H1 (cell line): ENCODE results near the gene FRMD4B. TPM values are rescaled to one million over a fixed set of nuclear protein-coding genes. Genes with fewer than 3 reads are reported as not detected.
A peak's percentile ranks its signal among the peaks of the same experiment; 100 is the strongest.

Experiments used
- CTCF ChIA-PET: fragments of 300-600 bp; sonication (Branson Sonifier 250); formaldehyde crosslinking; loops from one replicate; lab custom pipeline; 2021; ENCODE audit not compliant: partially characterized antibody; lab: Charles Lee
- POLR2A ChIA-PET: fragments of 300-600 bp; sonication (Branson Sonifier 250); formaldehyde crosslinking; loops from one replicate; lab custom pipeline; 2021; ENCODE audit warnings: inconsistent platforms; ENCODE audit not compliant: partially characterized antibody; lab: Charles Lee
- DNase-seq, 2 experiments: peaks; one replicate each; pipeline versions ENCODE4 v3.0.0 to v3.0.0-alpha.2; 2010 to 2022; ENCODE audit warnings: low spot score in 2 of 2, low read depth in 1 of 2, mixed read lengths in 1 of 2
- FAIRE-seq: peaks from 2 replicates; lab custom pipeline; 2011; peaks lifted over from hg19 to GRCh38; lab: Jason Lieb, UNC
- H2AFZ ChIP-seq: 2 replicates; pipeline ENCODE4 v1.8.1; 2012; ENCODE audit warnings: low read length, inconsistent platforms
- H2AK5ac ChIP-seq: 2 replicates; pipeline ENCODE4 v1.6.1; 2013; ENCODE audit warnings: low read depth, low read length
- H2BK120ac ChIP-seq: replicated peaks from 2 replicates; pipeline ENCODE3; 2013; ENCODE audit warnings: low read depth, low read length, inconsistent platforms
- H2BK12ac ChIP-seq: 2 replicates; pipeline ENCODE4 v1.6.1; 2013; ENCODE audit warnings: low read depth, low read length
- H2BK15ac ChIP-seq: 2 replicates; pipeline ENCODE4 v1.6.1; 2013; ENCODE audit warnings: low read length
- H2BK20ac ChIP-seq: 2 replicates; pipeline ENCODE4 v1.6.1; 2013; ENCODE audit warnings: low read length
- H2BK5ac ChIP-seq: 2 replicates; pipeline ENCODE4 v1.6.1; 2013; ENCODE audit warnings: low read depth, low read length
- H3K14ac ChIP-seq: 2 replicates; pipeline ENCODE4 v1.6.1; 2013; ENCODE audit warnings: inconsistent platforms; ENCODE audit not compliant: insufficient read length
- H3K18ac ChIP-seq: 2 replicates; pipeline ENCODE4 v1.6.1; 2013; ENCODE audit warnings: low read length; ENCODE audit errors: extremely low read depth
- H3K23ac ChIP-seq: 2 replicates; pipeline ENCODE4 v1.6.1; 2013; ENCODE audit warnings: inconsistent platforms; ENCODE audit not compliant: insufficient read length
- H3K23me2 ChIP-seq: 2 replicates; pipeline ENCODE4 v1.6.1; 2013; ENCODE audit warnings: low read depth, low read length
- H3K27ac ChIP-seq: 2 replicates; pipeline ENCODE4 v1.6.1; 2011; ENCODE audit warnings: low read depth, low read length, inconsistent platforms
- H3K27me3 ChIP-seq, 4 experiments: replicated peaks in 1 of 4; 1 replicate in 1 of 4; 2 replicates in 3 of 4; pipeline versions ENCODE4 v1.6.1 to v1.8.1; 2011 to 2013; ENCODE audit warnings: low read length in 3 of 4, mild to moderate bottlenecking in 3 of 4, inconsistent platforms in 2 of 4, mixed read lengths in 2 of 4, moderate library complexity in 1 of 4; ENCODE audit not compliant: control insufficient read depth in 3 of 4, insufficient read depth in 3 of 4; ENCODE audit errors: extremely low read depth in 1 of 4
- H3K36me3 ChIP-seq, 4 experiments: 2 replicates each; pipeline versions ENCODE4 v1.6.1 to v1.8.1; 2011 to 2013; ENCODE audit warnings: mild to moderate bottlenecking in 4 of 4, low read length in 3 of 4, moderate library complexity in 2 of 4, control low read depth in 1 of 4, inconsistent platforms in 1 of 4; ENCODE audit not compliant: insufficient read depth in 4 of 4, control insufficient read depth in 2 of 4
- H3K4ac ChIP-seq: replicated peaks from 2 replicates; pipeline ENCODE3; 2013; ENCODE audit warnings: low read length, low read depth, mixed read lengths, inconsistent platforms; ENCODE audit not compliant: insufficient read length
- H3K4me1 ChIP-seq, 4 experiments: replicated peaks in 1 of 4; 1 replicate in 1 of 4; 2 replicates in 3 of 4; pipeline versions ENCODE4 v1.6.1 to v1.8.1; 2011 to 2013; ENCODE audit warnings: low read length in 3 of 4, inconsistent platforms in 2 of 4, mixed read lengths in 1 of 4; ENCODE audit not compliant: insufficient read depth in 4 of 4, control insufficient read depth in 3 of 4
- H3K4me2 ChIP-seq, 2 experiments: 2 replicates each; pipeline versions ENCODE4 v1.6.1 to v1.8.1; 2011 to 2013; ENCODE audit warnings: low read depth in 2 of 2, low read length in 2 of 2, control low read depth in 1 of 2, inconsistent platforms in 1 of 2, mild to moderate bottlenecking in 1 of 2; ENCODE audit not compliant: insufficient read depth in 1 of 2
- H3K4me3 ChIP-seq, 4 experiments: fragments of 200-600, 300-600 bp in 1 of 4; sonication (generic), shearing (Covaris generic), sonication (Bioruptor Twin) in 1 of 4; 2 replicates each; pipeline versions ENCODE4 v1.5.1 to v1.8.1; 2011 to 2016; ENCODE audit warnings: low read length in 4 of 4, low read depth in 3 of 4, control low read depth in 2 of 4, inconsistent platforms in 2 of 4, mild to moderate bottlenecking in 2 of 4, mixed read lengths in 1 of 4, moderate library complexity in 1 of 4; ENCODE audit not compliant: insufficient read depth in 2 of 4; ENCODE audit errors: extremely low read depth in 1 of 4
- H3K56ac ChIP-seq: replicated peaks from 2 replicates; pipeline ENCODE3; 2013; ENCODE audit warnings: low read depth, mild to moderate bottlenecking, mixed read lengths, low read length, inconsistent platforms; ENCODE audit not compliant: insufficient read length
- H3K79me1 ChIP-seq: 2 replicates; pipeline ENCODE4 v1.6.1; 2013; ENCODE audit warnings: low read depth, low read length, control low read depth
- H3K79me2 ChIP-seq, 2 experiments: 2 replicates each; pipeline versions ENCODE4 v1.6.1 to v1.8.1; 2012 to 2013; ENCODE audit warnings: low read length in 2 of 2, mild to moderate bottlenecking in 2 of 2, inconsistent platforms in 1 of 2; ENCODE audit not compliant: insufficient read depth in 2 of 2, control insufficient read depth in 1 of 2
- H3K9ac ChIP-seq, 4 experiments: replicated peaks in 1 of 4; 1 replicate in 1 of 4; 2 replicates in 3 of 4; pipeline versions ENCODE4 v1.6.1 to v1.8.1; 2011 to 2013; ENCODE audit warnings: low read depth in 3 of 4, low read length in 3 of 4, control low read depth in 2 of 4, mild to moderate bottlenecking in 2 of 4, moderate library complexity in 2 of 4, inconsistent platforms in 1 of 4; ENCODE audit errors: extremely low read depth in 1 of 4
- H3K9me3 ChIP-seq, 2 experiments: 2 replicates each; pipeline versions ENCODE4 v1.6.1 to v1.8.1; 2012 to 2013; ENCODE audit warnings: mild to moderate bottlenecking in 2 of 2, moderate library complexity in 2 of 2, control low read depth in 1 of 2, inconsistent platforms in 1 of 2, low read depth in 1 of 2, low read length in 1 of 2, mixed read lengths in 1 of 2; ENCODE audit not compliant: insufficient read depth in 2 of 2
- H4K20me1 ChIP-seq, 2 experiments: replicated peaks in 1 of 2; 2 replicates each; pipeline versions ENCODE3 to v1.8.1; 2011 to 2013; ENCODE audit warnings: inconsistent platforms in 2 of 2, low read length in 2 of 2, mild to moderate bottlenecking in 1 of 2; ENCODE audit not compliant: insufficient read depth in 2 of 2, control insufficient read depth in 1 of 2
- H4K5ac ChIP-seq: 2 replicates; pipeline ENCODE4 v1.6.1; 2013; ENCODE audit warnings: low read length, low read depth, mixed read lengths, inconsistent platforms; ENCODE audit not compliant: insufficient read length
- H4K8ac ChIP-seq: 2 replicates; pipeline ENCODE4 v1.8.0; 2013; ENCODE audit warnings: mild to moderate bottlenecking, moderate library complexity, low read length, inconsistent platforms; ENCODE audit not compliant: insufficient read depth; ENCODE audit errors: extremely low read depth
- H4K91ac ChIP-seq: replicated peaks from 2 replicates; pipeline ENCODE3; 2013; ENCODE audit warnings: low read length, mixed read lengths, inconsistent platforms; ENCODE audit not compliant: insufficient read length
- CHD1 ChIP-seq: IDR thresholded peaks from 2 replicates; pipeline ENCODE4 v1.6.1; 2012; ENCODE audit warnings: low read depth, low read length, improper control_type of control experiment
- CHD2 ChIP-seq: IDR thresholded peaks from 2 replicates; pipeline ENCODE4 v1.6.1; 2012; ENCODE audit warnings: low read length, improper control_type of control experiment
- GTF2F1 ChIP-seq: IDR thresholded peaks from 2 replicates; pipeline ENCODE4 v1.6.1; 2012; ENCODE audit warnings: low read depth, low read length, improper control_type of control experiment, borderline replicate concordance
- HDAC2 ChIP-seq, 2 experiments: fragments of 300-600 bp in 1 of 2; sonication (generic) in 1 of 2; IDR thresholded peaks; 2 replicates each; pipeline ENCODE4 v1.6.1; 2011 to 2012; ENCODE audit warnings: low read depth in 2 of 2, low read length in 2 of 2, mild to moderate bottlenecking in 2 of 2, moderate library complexity in 2 of 2, borderline replicate concordance in 1 of 2, inconsistent platforms in 1 of 2
- POLR2AphosphoS5 ChIP-seq: IDR thresholded peaks from 2 replicates; pipeline ENCODE4 v1.6.1; 2011; ENCODE audit warnings: low read depth, low read length
- POU5F1 ChIP-seq: IDR thresholded peaks from 2 replicates; pipeline ENCODE4 v1.6.1; 2011; ENCODE audit warnings: low read depth, mild to moderate bottlenecking, low read length, moderate library complexity
- RFX5 ChIP-seq: IDR thresholded peaks from 2 replicates; pipeline ENCODE4 v1.6.1; 2011; ENCODE audit warnings: low read depth, low read length, improper control_type of control experiment, borderline replicate concordance
- SIRT6 ChIP-seq: IDR thresholded peaks from one replicate; pipeline ENCODE4 v1.7.1; 2012; ENCODE audit warnings: low read length, inconsistent platforms
- TEAD4 ChIP-seq: IDR thresholded peaks from 2 replicates; pipeline ENCODE4 v1.6.1; 2012; ENCODE audit warnings: low read depth, low read length, inconsistent platforms, mixed read lengths
- WGBS, 2 experiments: shearing (Covaris generic) in 1 of 2; methylation state at CpG; one replicate each; pipeline versions ENCODE4 v1.1.6 to v1.1.7; 2013 to 2015; ENCODE audit warnings: low lambda C conversion rate in 2 of 2, mixed read lengths in 2 of 2, inconsistent platforms in 1 of 2, low coverage in 1 of 2, missing lambda C conversion rate in 1 of 2; ENCODE audit not compliant: insufficient replicate concordance in 2 of 2, insufficient coverage in 1 of 2, insufficient read length in 1 of 2; ENCODE audit errors: extremely low coverage in 1 of 2, missing lambda C conversion rate in 1 of 2; 5-methylcytosine and 5-hydroxymethylcytosine counted together
- polyA plus RNA-seq, 7 experiments: library from polyadenylated mRNA; depleted of rRNA in 3 of 7; stranded (reverse) in 5 of 7; unstranded in 2 of 7; fragments of >200 nt in 5 of 7; fragments of 200-250 nt in 2 of 7; gene quantifications; 1 replicate in 5 of 7; 2 replicates in 1 of 7; 4 replicates in 1 of 7; pipeline versions ENCODE4 v1.2.1 to v1.2.3, GENCODE V29; 2011 to 2013; ENCODE audit warnings: missing spikeins in 2 of 7, mixed read lengths in 2 of 7
- total RNA-seq: library from RNA; stranded (reverse); fragmentation: NEBNext Ultra II Directional; extraction: Animal tissue kit (Norgen Biotek cat#: 25700); gene quantifications from 2 replicates; pipeline ENCODE4 v1.2.1, GENCODE V29; 2021

Gene FRMD4B
- total and polyA plus RNA-seq, 2 of the 8 experiments (the other 6 are each of a cell fraction or from before 2014, with no cell fraction given), result 2.7 to 7.2 TPM

DNA sequence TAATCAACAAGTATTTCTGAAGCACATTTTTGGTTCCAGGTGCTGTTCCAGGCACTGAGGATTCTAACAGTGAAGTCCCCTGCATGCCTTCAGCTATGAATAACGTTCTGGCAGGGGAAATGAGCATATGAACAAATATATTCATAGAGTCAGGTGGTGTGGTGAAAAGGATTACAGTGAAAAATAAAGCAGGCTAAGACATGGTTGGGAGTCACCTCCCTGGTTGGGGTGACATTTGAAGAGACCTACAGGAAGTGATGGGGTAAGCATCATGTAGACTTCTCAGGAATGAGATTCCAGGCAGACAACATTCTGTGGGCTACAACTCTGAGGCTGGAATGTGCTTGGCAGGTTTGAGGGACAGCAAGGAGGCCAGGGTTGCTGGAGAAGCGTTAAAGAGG is 15.0 kb downstream of the FRMD4B start:
- Histone ChIP-seq H4K5ac (no peak overlapping the region), H4K91ac (no peak overlapping the region), H3K79me2 (no peaks in the 10 kb centered on the region), H3K23me2 (peaks cover 6% of the 10 kb centered on the region; the same call in 1 of the 2 replicates), H3K4me1 (no peaks in the 10 kb centered on the region), H2BK12ac (no peak overlapping the region), H4K8ac (no peak overlapping the region), H2BK120ac (no peak overlapping the region), H3K18ac (no peak overlapping the region), H3K56ac (no peak overlapping the region), H4K20me1 (no peaks in the 10 kb centered on the region), H3K36me3 (no peaks in the 10 kb centered on the region), H2BK5ac (no peak overlapping the region), H3K27ac (no peak overlapping the region), H3K4me2 (no peak overlapping the region), H3K4me3 (no peak overlapping the region), H2AFZ (no peak overlapping the region), H3K27me3 (no peaks in the 10 kb centered on the region), H3K9me3 (no peaks in the 10 kb centered on the region), H2AK5ac (no peak overlapping the region), H3K23ac (no peak overlapping the region), H2BK15ac (no peak overlapping the region), H3K79me1 (no peaks in the 10 kb centered on the region), H3K9ac (no peak overlapping the region), H2BK20ac (no peak overlapping the region), H3K4ac (no peak overlapping the region), H3K14ac (no peak overlapping the region)
- TF ChIP-seq GTF2F1 (no peak), CHD2 (no peak), SIRT6 (no peak), POU5F1 (no peak), CHD1 (no peak), HDAC2 (IDR thresholded peaks at IDR 0.05; ENCODE audit: borderline replicate concordance in 1 of 2, low read depth in 2 of 2, low read length in 2 of 2) (no peak), RFX5 (no peak), POLR2AphosphoS5 (no peak), TEAD4 (peak; percentile 41; the same call in 1 of the 2 replicates)
- POLR2A ChIA-PET, result interaction anchor here (0.6 to 1.4 kb wide), 2 partner anchors 10 to 56 kb away, joined by 3 to 4 read pairs; no protein-coding TSS in a partner anchor
- CTCF ChIA-PET, result interaction anchor here (1.7 to 2.8 kb wide), 3 partner anchors 15 to 61 kb away, joined by 4 to 12 read pairs (median 7); partner anchors contain the start of gene FRMD4B
- 81% methylated on average over 2 of the region's 2 CpGs; no CpG with 5 or more reads in 1 of the 2 experiments for WGBS, 2 experiments
- DNase-seq (no peak), FAIRE-seq (no peak)
